ENCODE results near the gene POMZP3. TPM values are rescaled to one million over a fixed set of nuclear protein-coding genes. Genes with fewer than 3 reads are reported as not detected.
"Not testable (repeated sequence)": the region's sequence is repeated elsewhere in the genome, so short reads cannot be mapped to it uniquely, and the experiment has no call there.

Gene POMZP3
- polyA plus RNA-seq, 1 donor from 2014 or later, result 1.4 TPM

DNA sequence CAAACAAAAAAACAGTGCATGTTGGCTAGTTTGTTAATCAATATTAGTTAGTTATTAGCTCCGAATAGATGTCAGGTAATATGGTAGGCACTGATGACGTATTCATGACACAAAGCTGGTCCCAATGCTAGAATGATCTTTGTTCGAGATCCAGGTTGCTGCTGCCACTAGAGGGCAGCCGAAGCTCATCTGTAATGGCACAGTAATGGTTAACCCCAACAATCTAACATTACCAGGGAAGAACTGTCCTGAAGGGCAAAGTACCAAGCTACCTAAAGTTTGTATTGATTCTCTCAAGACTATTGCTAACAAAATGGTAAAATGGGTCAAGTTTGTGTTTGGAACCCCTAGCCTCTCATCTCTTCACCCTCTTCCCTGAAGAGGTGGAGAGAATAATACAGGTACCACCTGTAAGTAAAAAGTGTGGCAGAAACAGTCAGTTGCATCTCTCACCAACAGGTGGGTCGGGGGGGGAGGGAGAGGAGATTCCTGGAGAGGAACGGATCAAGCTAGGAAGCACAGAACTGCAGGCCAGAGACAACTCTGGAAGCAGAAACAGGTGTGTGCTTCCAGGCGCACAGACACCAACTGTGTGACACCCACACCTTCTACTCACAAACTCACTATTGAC is 10.1 kb upstream of the POMZP3 start:
- H3K4me3 ChIP-seq (ENCODE audit: low read length); H3K9ac ChIP-seq (ENCODE audit: low read length); H3K36me3 ChIP-seq (ENCODE audit: insufficient read depth, low read length); H3K27ac ChIP-seq (ENCODE audit: low read length); H3K9me2 ChIP-seq (ENCODE audit: insufficient read depth, low read length); H3K4me2 ChIP-seq (ENCODE audit: low read length); H2AFZ ChIP-seq (ENCODE audit: low read depth, low read length); H3K9me3 ChIP-seq (ENCODE audit: low read length); H3K79me2 ChIP-seq (replicated peaks; ENCODE audit: insufficient read depth, low read length); H4K20me1 ChIP-seq (ENCODE audit: insufficient read depth); H3K27me3 ChIP-seq (ENCODE audit: insufficient read depth, low read depth, low read length); H3F3A ChIP-seq (ENCODE audit: insufficient read depth, low read length, poor library complexity, severe bottlenecking): not testable (repeated sequence)
- TF ChIP-seq, protein P1, sequence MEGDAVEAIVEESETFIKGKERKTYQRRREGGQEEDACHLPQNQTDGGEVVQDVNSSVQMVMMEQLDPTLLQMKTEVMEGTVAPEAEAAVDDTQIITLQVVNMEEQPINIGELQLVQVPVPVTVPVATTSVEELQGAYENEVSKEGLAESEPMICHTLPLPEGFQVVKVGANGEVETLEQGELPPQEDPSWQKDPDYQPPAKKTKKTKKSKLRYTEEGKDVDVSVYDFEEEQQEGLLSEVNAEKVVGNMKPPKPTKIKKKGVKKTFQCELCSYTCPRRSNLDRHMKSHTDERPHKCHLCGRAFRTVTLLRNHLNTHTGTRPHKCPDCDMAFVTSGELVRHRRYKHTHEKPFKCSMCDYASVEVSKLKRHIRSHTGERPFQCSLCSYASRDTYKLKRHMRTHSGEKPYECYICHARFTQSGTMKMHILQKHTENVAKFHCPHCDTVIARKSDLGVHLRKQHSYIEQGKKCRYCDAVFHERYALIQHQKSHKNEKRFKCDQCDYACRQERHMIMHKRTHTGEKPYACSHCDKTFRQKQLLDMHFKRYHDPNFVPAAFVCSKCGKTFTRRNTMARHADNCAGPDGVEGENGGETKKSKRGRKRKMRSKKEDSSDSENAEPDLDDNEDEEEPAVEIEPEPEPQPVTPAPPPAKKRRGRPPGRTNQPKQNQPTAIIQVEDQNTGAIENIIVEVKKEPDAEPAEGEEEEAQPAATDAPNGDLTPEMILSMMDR (IDR thresholded peaks at IDR 0.05; ENCODE audit: poor library complexity, severe bottlenecking), result peak; percentile 9

DNA sequence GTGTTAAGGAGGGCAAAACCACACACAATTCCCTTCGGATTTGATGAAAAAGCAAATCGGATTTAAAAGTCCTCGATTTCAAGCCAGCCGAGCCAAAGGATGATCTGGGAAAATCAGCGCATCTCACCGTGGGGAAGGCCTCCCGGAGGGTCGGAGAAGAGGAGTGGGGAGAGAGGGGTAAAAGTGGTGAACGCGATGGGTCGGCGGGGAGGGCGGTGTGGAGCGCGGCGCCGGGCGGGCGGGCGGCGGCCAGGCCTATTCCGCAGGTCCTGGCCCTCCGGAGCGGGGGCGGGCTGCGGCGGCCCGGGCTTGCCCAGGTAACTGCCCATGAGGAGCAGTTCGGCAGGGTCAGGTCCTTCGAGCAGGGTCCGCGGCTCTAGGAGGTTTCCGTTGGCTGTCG is 498 bp downstream of the POMZP3 start:
- not testable (repeated sequence) for H2AFZ ChIP-seq (ENCODE audit: low read depth, low read length); H3K9me2 ChIP-seq (ENCODE audit: insufficient read depth, low read length); H3K4me2 ChIP-seq (ENCODE audit: low read length); H3K36me3 ChIP-seq (ENCODE audit: insufficient read depth, low read length); H3K27me3 ChIP-seq (ENCODE audit: insufficient read depth, low read depth, low read length); H3K9me3 ChIP-seq (ENCODE audit: low read length); H4K20me1 ChIP-seq (ENCODE audit: insufficient read depth); H3K79me2 ChIP-seq (replicated peaks; ENCODE audit: insufficient read depth, low read length); H3F3A ChIP-seq (ENCODE audit: insufficient read depth, low read length, poor library complexity, severe bottlenecking)
- peak; percentile 8 for TF ChIP-seq POLR2AphosphoS5 (IDR thresholded peaks at IDR 0.05)
- peak overlapping the region; percentile 39 for H3K27ac ChIP-seq (ENCODE audit: low read length)
- peak overlapping the region; percentile 62 for H3K9ac ChIP-seq (ENCODE audit: low read length)
- peak overlapping the region; percentile 61 for H3K4me3 ChIP-seq (ENCODE audit: low read length)

DNA sequence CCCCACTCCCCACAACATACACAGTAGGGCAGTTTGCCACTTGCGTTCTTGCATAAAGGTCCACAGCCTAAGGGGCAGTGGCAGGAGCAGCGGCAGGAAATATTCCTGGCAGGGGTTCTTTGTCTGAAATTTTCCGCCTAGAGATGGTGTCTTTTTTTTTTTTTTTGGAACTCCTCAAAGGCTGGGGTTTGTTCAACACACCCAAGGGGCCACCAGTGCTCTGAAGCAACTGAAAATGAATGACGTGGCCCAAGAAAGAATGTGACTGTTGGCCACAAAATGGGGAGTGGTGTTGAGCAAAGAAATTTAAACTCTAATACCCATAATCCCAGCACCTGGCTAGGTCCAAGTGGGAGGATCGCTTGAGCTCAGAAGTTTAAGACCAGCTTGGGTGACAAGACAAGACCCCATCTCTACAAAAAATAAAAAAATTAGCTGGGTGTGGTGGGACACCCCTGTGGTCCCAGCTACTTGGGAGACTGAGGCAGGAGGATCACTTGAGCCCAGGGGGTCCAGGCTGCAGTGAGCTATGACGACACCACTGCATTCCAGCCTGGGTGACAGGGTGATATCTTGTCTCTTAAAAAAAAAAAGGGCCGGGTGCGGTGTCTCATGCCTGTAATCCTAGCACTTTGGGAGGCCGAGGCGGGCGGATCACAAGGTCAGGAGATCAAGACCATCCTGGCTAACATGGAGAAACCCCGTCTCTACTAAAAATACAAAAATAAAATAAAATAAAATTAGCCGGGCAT is 7.5 kb downstream of the POMZP3 start:
- H4K20me1 ChIP-seq (ENCODE audit: insufficient read depth); H2AFZ ChIP-seq (ENCODE audit: low read depth, low read length); H3K9me3 ChIP-seq (ENCODE audit: low read length); H3K4me2 ChIP-seq (ENCODE audit: low read length); H3K4me3 ChIP-seq (ENCODE audit: low read length); H3K9ac ChIP-seq (ENCODE audit: low read length); H3K36me3 ChIP-seq (ENCODE audit: insufficient read depth, low read length); H3K27me3 ChIP-seq (ENCODE audit: insufficient read depth, low read depth, low read length); H3K79me2 ChIP-seq (replicated peaks; ENCODE audit: insufficient read depth, low read length); H3K9me2 ChIP-seq (ENCODE audit: insufficient read depth, low read length); H3K27ac ChIP-seq (ENCODE audit: low read length); H3F3A ChIP-seq (ENCODE audit: insufficient read depth, low read length, poor library complexity, severe bottlenecking): not testable (repeated sequence)

DNA sequence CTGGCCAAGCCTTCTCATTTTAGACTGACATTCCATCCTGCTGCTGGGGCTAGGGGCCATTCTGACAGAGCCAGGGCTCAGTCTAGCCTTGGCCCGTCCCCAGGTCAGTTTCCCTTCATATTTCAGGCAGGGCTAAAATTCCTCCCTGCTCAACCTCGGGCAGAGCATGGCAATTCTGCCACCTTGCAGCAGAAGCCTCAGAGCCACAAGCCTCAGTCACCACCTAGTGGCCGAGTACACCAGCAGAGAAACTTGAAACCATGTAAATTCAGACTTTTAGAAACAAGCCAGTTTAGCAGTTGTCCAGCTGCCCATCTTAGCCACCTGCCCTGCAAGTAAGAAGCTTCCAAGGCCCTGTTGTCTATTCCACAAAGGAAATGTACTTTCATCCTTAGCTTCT is 13.3 kb downstream of the POMZP3 start:
- H3K79me2 ChIP-seq (replicated peaks; ENCODE audit: insufficient read depth, low read length); H3K9me3 ChIP-seq (ENCODE audit: low read length); H3K4me3 ChIP-seq (ENCODE audit: low read length); H3K9me2 ChIP-seq (ENCODE audit: insufficient read depth, low read length); H4K20me1 ChIP-seq (ENCODE audit: insufficient read depth); H3F3A ChIP-seq (ENCODE audit: insufficient read depth, low read length, poor library complexity, severe bottlenecking); H3K27me3 ChIP-seq (ENCODE audit: insufficient read depth, low read depth, low read length); H3K36me3 ChIP-seq (ENCODE audit: insufficient read depth, low read length); H3K4me2 ChIP-seq (ENCODE audit: low read length); H2AFZ ChIP-seq (ENCODE audit: low read depth, low read length); H3K9ac ChIP-seq (ENCODE audit: low read length); H3K27ac ChIP-seq (ENCODE audit: low read length): not testable (repeated sequence)

DNA sequence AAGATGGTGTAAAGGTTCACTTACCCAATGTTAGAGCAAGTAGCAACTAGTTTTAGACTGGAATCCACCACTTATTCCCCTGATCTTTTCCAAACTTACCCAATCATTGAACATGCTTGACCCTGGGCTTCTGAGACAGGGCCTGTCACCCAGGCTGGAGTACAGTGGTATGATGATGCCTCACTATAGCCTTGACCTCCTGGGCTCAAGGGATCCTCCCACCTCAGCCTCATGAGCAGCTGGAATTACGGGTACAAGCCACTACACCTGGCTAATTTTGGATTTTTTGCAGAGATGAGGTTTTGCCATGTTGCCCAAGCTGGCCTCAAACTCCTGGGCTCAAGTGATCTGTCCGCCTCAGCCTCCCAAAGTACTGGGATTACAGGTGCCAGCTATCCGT is 14.8 kb downstream of the POMZP3 start:
- H3K9me2 ChIP-seq (ENCODE audit: insufficient read depth, low read length); H3K4me2 ChIP-seq (ENCODE audit: low read length); H2AFZ ChIP-seq (ENCODE audit: low read depth, low read length); H4K20me1 ChIP-seq (ENCODE audit: insufficient read depth); H3K36me3 ChIP-seq (ENCODE audit: insufficient read depth, low read length); H3K27ac ChIP-seq (ENCODE audit: low read length); H3K79me2 ChIP-seq (replicated peaks; ENCODE audit: insufficient read depth, low read length); H3K9ac ChIP-seq (ENCODE audit: low read length); H3F3A ChIP-seq (ENCODE audit: insufficient read depth, low read length, poor library complexity, severe bottlenecking); H3K27me3 ChIP-seq (ENCODE audit: insufficient read depth, low read depth, low read length); H3K9me3 ChIP-seq (ENCODE audit: low read length); H3K4me3 ChIP-seq (ENCODE audit: low read length): not testable (repeated sequence)

DNA sequence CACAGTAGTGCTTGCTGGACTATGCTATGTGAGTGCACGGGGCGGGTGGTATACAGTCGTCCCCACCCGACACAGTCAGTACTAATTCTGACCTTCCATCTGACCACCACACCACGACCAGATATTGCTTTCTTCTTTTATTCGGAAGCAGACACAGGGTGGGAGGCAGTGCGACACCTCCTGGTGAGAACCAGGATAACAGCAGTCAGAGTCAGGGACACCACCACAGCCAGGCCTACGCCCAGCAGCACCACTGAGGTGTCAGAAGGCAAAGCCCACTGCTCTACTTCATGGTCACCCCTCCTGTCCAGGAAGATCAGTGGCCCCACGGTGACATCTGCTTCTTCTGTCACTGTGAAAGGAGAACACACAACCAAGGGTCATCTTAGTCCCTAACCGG is 17.2 kb downstream of the POMZP3 start:
- not testable (repeated sequence) for H3K9ac ChIP-seq (ENCODE audit: low read length); H3K79me2 ChIP-seq (replicated peaks; ENCODE audit: insufficient read depth, low read length); H3K36me3 ChIP-seq (ENCODE audit: insufficient read depth, low read length); H3K4me2 ChIP-seq (ENCODE audit: low read length); H4K20me1 ChIP-seq (ENCODE audit: insufficient read depth); H2AFZ ChIP-seq (ENCODE audit: low read depth, low read length); H3K4me3 ChIP-seq (ENCODE audit: low read length); H3K9me2 ChIP-seq (ENCODE audit: insufficient read depth, low read length); H3F3A ChIP-seq (ENCODE audit: insufficient read depth, low read length, poor library complexity, severe bottlenecking); H3K9me3 ChIP-seq (ENCODE audit: low read length); H3K27ac ChIP-seq (ENCODE audit: low read length); H3K27me3 ChIP-seq (ENCODE audit: insufficient read depth, low read depth, low read length)

DNA sequence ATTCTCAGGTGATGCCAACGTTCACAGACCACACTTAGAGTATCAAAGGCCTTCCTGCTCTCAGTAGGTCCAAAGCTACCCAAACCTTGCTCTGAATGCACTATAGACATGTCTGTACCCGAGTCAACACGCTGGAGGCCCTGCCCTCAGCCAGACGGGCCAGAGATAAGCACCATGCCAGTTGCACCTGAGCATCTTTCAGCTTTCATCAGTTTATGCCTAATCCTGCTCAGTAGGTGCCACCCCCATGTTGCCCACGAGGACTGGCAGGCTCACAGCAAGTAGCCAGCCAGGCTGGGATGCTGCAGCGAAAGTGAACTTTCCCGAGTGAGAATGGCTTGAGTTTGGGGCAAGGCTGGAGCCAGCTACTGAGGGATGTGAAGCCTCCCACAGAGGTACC is 18.6 kb downstream of the POMZP3 start:
- H3K9me3 ChIP-seq (ENCODE audit: low read length); H3K79me2 ChIP-seq (replicated peaks; ENCODE audit: insufficient read depth, low read length); H2AFZ ChIP-seq (ENCODE audit: low read depth, low read length); H3K4me2 ChIP-seq (ENCODE audit: low read length); H3K9ac ChIP-seq (ENCODE audit: low read length); H3K27me3 ChIP-seq (ENCODE audit: insufficient read depth, low read depth, low read length); H3K36me3 ChIP-seq (ENCODE audit: insufficient read depth, low read length); H3K27ac ChIP-seq (ENCODE audit: low read length); H3F3A ChIP-seq (ENCODE audit: insufficient read depth, low read length, poor library complexity, severe bottlenecking); H3K9me2 ChIP-seq (ENCODE audit: insufficient read depth, low read length); H4K20me1 ChIP-seq (ENCODE audit: insufficient read depth); H3K4me3 ChIP-seq (ENCODE audit: low read length): not testable (repeated sequence)
